ENCODE results near the gene GORASP2. TPM values are rescaled to one million over a fixed set of nuclear protein-coding genes. Genes with fewer than 3 reads are reported as not detected.
"Not testable (repeated sequence)": the region's sequence is repeated elsewhere in the genome, so short reads cannot be mapped to it uniquely, and the experiment has no call there.

Gene GORASP2
- total RNA-seq, 2 donors from 2014 or later: 90.9 to 104 TPM

GRCh38 chr2:170897108-170897507 lies 31.9 kb upstream of the GORASP2 start:
- H3K4me3 Mint-ChIP-seq: no peak overlapping the region
- Histone ChIP-seq H3K27me3 (ENCODE audit: control insufficient read depth, insufficient read depth, low read length, poor library complexity, severe bottlenecking) (no peaks in the 10 kb centered on the region), H3K9ac (ENCODE audit: extremely low read depth, low read length, poor library complexity, severe bottlenecking) (no peak overlapping the region), H3K4me3 (ENCODE audit: low read length) (no peak overlapping the region), H3K4me1 (ENCODE audit: control insufficient read depth, insufficient read depth, low read length) (no peaks in the 10 kb centered on the region), H3K36me3 (ENCODE audit: control insufficient read depth, insufficient read depth, low read length) (no peaks in the 10 kb centered on the region), H3K27ac (ENCODE audit: low read depth, low read length) (no peak overlapping the region), H3K9me3 (ENCODE audit: control insufficient read depth, low read length) (no peaks in the 10 kb centered on the region)
- H3K27ac Mint-ChIP-seq: no peak overlapping the region
- no peaks in the 10 kb centered on the region for H3K4me1 Mint-ChIP-seq
- 88% methylated on average over 4 to 6 of the region's 6 CpGs for WGBS, 2 experiments (ENCODE audit: insufficient coverage in 1 of 2, insufficient read length in 1 of 2)
- H3K9me3 Mint-ChIP-seq: no peaks in the 10 kb centered on the region
- DNase-seq: no peak
- no peaks in the 10 kb centered on the region for H3K36me3 Mint-ChIP-seq (ENCODE audit: low read depth)
- H3K27me3 Mint-ChIP-seq (ENCODE audit: insufficient read depth): no peaks in the 10 kb centered on the region
- TF ChIP-seq CTCF (conservative IDR thresholded peaks at IDR 0.05): no peak

GRCh38 chr2:170905864-170906263 lies 23.2 kb upstream of the GORASP2 start:
- H3K4me3 Mint-ChIP-seq: no peak overlapping the region
- no peaks in the 10 kb centered on the region for H3K36me3 ChIP-seq (ENCODE audit: control insufficient read depth, insufficient read depth, low read length)
- peak; percentile 58 for DNase-seq
- TF ChIP-seq CTCF (conservative IDR thresholded peaks at IDR 0.05): no peak
- H3K27me3 ChIP-seq (ENCODE audit: control insufficient read depth, insufficient read depth, low read length, poor library complexity, severe bottlenecking): no peaks in the 10 kb centered on the region
- H3K27me3 Mint-ChIP-seq (ENCODE audit: insufficient read depth): no peaks in the 10 kb centered on the region
- H3K27ac Mint-ChIP-seq: no peak overlapping the region
- WGBS, 2 experiments (ENCODE audit: insufficient coverage in 1 of 2, insufficient read length in 1 of 2): 78 to 89% methylated on average over 2 to 5 of the region's 5 CpGs
- peaks cover 7% of the 10 kb centered on the region for H3K4me1 Mint-ChIP-seq
- H3K9ac ChIP-seq (ENCODE audit: extremely low read depth, low read length, poor library complexity, severe bottlenecking): no peak overlapping the region
- H3K9me3 Mint-ChIP-seq: peaks cover 18% of the 10 kb centered on the region
- no peaks in the 10 kb centered on the region for H3K4me1 ChIP-seq (ENCODE audit: control insufficient read depth, insufficient read depth, low read length)
- no peak overlapping the region for H3K27ac ChIP-seq (ENCODE audit: low read depth, low read length)
- H3K36me3 Mint-ChIP-seq (ENCODE audit: low read depth): no peaks in the 10 kb centered on the region
- H3K9me3 ChIP-seq (ENCODE audit: control insufficient read depth, low read length): peaks cover 15% of the 10 kb centered on the region
- no peak overlapping the region for H3K4me3 ChIP-seq (ENCODE audit: low read length)

GRCh38 chr2:170911314-170911889 lies 17.7 kb upstream of the GORASP2 start:
- Mint-ChIP-seq H3K9me3 (peaks cover 56% of the 10 kb centered on the region), H3K4me3 (no peak overlapping the region), H3K36me3 (ENCODE audit: low read depth) (peaks cover 4% of the 10 kb centered on the region), H3K27me3 (ENCODE audit: insufficient read depth) (peaks cover 6% of the 10 kb centered on the region), H3K27ac (no peak overlapping the region), H3K4me1 (no peaks in the 10 kb centered on the region)
- 88 to 94% methylated on average over 2 to 4 of the region's 5 CpGs for WGBS, 2 experiments (ENCODE audit: insufficient coverage in 1 of 2, insufficient read length in 1 of 2)
- Histone ChIP-seq H3K36me3 (ENCODE audit: control insufficient read depth, insufficient read depth, low read length) (no peaks in the 10 kb centered on the region), H3K4me1 (ENCODE audit: control insufficient read depth, insufficient read depth, low read length) (no peaks in the 10 kb centered on the region), H3K9ac (ENCODE audit: extremely low read depth, low read length, poor library complexity, severe bottlenecking) (no peak overlapping the region), H3K27me3 (ENCODE audit: control insufficient read depth, insufficient read depth, low read length, poor library complexity, severe bottlenecking) (no peaks in the 10 kb centered on the region), H3K27ac (ENCODE audit: low read depth, low read length) (no peak overlapping the region), H3K9me3 (ENCODE audit: control insufficient read depth, low read length) (peaks cover 35% of the 10 kb centered on the region), H3K4me3 (ENCODE audit: low read length) (no peak overlapping the region)
- no peak for DNase-seq
- TF ChIP-seq CTCF (conservative IDR thresholded peaks at IDR 0.05): no peak

GRCh38 chr2:170914994-170915666 lies 13.9 kb upstream of the GORASP2 start:
- DNase-seq; H3K36me3 Mint-ChIP-seq (ENCODE audit: low read depth); H3K4me3 ChIP-seq (ENCODE audit: low read length); H3K9ac ChIP-seq (ENCODE audit: extremely low read depth, low read length, poor library complexity, severe bottlenecking); H3K4me3 Mint-ChIP-seq; H3K4me1 ChIP-seq (ENCODE audit: control insufficient read depth, insufficient read depth, low read length); H3K27ac ChIP-seq (ENCODE audit: low read depth, low read length); H3K4me1 Mint-ChIP-seq; H3K36me3 ChIP-seq (ENCODE audit: control insufficient read depth, insufficient read depth, low read length); H3K27ac Mint-ChIP-seq; H3K27me3 ChIP-seq (ENCODE audit: control insufficient read depth, insufficient read depth, low read length, poor library complexity, severe bottlenecking): not testable (repeated sequence)
- Mint-ChIP-seq H3K9me3 (peaks cover 70% of the 10 kb centered on the region), H3K27me3 (ENCODE audit: insufficient read depth) (peaks cover 11% of the 10 kb centered on the region)
- peaks cover 55% of the 10 kb centered on the region for H3K9me3 ChIP-seq (ENCODE audit: control insufficient read depth, low read length)
- WGBS, 2 experiments (ENCODE audit: insufficient coverage in 1 of 2, insufficient read length in 1 of 2): 89 to 90% methylated on average over 8 to 17 of the region's 17 CpGs
